GM21390 (cell line): ENCODE data around the gene NEK11.
"Not testable (repeated sequence)": the region's sequence is repeated elsewhere in the genome, so short reads cannot be mapped to it uniquely, and the experiment has no call there.

Experiments
- ATAC-seq: cut with Tn5 transposase; IDR thresholded peaks from one replicate; pipeline ENCODE4 v1.9.1; 2021; ENCODE audit not compliant: unreplicated experiment

The NEK11 gene

DNA sequence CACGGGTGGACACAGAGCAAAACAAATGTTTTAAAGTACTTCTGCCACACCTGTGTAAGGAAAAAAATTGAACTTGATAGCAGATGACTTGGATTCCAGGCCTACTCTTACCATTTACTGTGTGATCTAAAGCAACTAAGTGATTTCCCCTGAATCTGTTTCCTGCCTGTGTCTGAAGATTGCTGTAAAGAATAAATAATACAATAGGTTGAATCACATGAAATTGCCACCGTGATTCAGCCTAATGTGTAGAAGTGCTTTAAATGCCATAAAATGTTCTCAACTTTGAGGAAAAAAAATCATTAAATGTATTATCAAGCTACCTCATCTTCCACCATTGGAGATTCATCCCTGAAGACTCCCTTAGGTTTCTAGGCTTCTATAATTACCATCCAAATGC lies 327.3 kb downstream of the NEK11 start:
- ATAC-seq = no peak

DNA sequence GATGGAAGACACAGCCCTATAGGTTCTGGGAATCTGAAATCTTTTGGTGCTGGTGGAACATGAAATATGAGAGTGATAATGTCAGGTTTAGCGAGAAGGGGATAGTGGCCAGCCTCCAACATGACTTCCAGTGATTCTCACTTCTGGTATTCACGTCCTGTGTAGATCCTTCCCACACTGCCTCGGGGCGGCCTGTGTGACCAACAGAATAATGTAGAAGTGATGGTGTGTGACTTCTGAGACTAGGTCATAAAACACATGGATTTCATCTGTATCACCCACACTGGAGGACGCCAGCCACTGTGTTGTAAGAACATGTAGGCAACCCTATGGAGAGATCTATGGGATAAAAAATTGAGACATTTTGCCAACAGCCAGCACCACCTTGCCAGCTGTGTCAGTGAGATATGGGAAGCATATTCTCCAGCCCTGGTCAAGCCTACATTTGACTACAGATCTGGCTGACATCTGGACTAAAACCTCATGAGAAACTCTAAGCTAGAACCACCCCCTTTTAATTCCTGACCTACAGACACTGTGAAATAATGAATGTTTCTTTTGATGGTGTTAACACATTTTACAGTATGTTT lies 329.4 kb downstream of the NEK11 start:
- ATAC-seq = no peak

DNA sequence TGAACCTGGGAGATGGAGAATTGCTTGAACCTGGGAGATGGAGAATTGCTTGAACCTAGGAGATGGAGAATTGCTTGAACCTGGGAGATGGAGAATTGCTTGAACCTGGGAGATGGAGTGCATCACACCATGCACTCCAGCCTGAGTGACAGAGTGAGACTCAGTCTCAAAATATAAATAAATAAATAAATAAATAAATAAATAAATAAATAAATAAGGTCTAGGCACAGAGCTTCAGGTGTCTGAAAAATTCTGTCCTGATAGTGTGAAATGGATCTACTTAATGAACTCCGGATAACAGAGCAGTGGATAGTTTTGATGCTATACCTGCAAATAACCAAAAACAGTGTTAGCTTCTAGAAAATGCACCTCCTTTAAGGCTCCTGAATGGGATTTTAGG lies 330.6 kb downstream of the NEK11 start:
- ATAC-seq = no peak

DNA sequence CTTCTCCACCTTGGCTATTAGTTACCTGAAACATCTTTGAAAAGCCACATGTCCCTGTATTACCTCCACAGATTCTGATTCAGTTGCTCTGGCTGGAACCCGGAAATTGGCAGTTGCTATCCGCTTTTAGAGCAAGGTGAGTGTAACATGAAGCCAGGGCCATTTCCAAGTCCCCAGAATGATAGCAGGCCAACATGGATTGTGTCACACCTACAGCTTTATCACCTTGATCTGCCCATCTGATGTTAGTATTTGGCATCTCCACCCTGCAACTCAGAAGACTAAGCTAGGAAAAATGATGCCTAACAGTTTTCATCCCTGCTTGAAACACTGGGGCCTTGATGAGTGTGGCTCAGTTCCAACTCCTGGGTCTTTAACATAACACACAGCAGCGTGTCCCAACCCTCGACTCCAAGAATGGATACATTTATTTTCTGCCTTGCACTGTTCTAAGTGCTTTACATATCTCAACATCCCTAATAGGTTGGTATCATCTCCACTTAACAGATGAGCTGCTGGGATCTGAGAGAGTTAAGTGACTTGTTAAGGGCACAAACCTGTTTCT lies 333.6 kb downstream of the NEK11 start:
- ATAC-seq = no peak

DNA sequence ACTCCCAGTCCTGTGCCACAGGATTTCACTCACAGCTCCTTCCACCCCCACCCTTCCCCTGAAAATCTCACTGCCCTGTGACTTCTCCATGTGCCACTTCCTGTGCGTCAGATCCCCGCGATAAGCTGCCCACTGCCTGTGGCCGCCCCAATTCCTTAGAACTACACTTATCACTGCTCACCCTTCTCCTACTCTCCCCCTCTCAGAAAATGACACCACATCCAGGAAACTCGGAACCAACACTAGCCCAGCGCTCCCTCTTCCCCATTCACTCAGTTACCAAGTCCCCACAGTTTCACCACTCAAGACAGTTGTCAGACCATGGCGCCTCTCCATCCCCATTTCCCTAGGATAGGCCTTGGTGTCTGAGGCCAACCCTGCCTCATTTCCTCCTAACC lies 334.4 kb downstream of the NEK11 start:
- ATAC-seq = not testable (repeated sequence)

DNA sequence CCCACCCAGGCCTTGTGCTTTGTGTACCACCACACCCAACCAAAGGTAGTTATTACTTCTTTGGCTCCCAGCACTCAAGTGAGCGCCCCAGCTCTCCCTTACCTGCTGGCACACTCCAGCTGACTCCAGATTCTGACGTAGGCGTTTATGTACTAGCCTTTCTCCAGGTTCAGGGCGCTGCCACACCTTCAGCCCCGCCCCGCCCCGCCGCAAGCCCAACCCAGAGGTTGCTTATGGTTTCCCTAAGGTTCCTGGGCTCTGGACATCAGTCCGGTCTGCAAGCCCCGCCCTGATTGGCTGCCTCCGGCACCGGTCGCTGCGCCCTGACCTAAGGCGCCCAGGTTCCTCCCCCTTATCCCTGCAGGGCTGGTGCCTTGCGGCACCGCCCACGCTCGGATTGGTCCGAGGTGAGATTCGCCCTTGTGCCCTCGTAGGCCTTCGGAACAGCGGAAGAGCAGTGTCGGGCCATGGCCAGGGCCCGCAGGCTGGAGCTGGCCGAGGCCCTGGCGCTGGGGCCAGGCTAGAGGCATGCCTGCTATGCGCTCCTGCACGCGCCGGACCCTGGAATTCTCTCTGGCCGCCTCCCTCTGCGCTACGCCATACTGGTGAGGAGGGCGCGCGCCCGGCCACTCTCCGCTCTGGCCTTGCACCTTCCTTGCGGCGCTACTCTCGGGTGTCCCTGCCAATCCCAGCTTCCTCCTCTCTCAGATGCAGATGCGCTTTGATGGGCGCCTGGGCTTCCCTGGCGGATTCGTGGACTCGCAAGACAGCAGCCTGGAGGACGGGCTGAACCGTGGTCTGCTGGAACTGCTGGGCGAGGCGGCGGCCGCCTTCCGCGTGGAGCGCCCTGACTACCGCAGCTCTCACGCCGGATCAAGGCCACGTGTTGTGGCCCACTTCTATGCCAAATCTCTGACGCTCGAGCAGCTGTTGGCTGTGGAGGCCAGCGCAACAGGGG lies 335.1 kb downstream of the NEK11 start:
- peak; percentile 93 for ATAC-seq

DNA sequence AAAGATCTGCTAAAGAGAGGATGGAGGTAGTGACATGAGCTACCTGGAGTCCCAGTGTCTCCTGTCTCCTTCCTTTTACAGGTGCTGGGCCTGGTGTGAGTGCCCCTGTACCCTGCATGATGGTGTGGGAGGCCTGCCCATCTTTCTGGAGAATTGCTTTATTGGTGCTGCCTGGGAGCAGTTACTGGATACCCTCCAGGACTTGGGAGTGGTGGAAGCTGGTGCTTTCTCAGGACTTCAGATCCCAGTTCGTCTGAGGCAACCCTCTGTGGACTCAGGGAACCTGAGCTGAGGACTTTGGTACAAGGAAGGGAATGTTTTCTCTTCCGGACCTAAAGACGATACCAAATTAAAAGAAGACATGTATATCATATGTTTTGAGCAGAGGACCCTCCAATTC lies 336.6 kb downstream of the NEK11 start:
- no peak for ATAC-seq

DNA sequence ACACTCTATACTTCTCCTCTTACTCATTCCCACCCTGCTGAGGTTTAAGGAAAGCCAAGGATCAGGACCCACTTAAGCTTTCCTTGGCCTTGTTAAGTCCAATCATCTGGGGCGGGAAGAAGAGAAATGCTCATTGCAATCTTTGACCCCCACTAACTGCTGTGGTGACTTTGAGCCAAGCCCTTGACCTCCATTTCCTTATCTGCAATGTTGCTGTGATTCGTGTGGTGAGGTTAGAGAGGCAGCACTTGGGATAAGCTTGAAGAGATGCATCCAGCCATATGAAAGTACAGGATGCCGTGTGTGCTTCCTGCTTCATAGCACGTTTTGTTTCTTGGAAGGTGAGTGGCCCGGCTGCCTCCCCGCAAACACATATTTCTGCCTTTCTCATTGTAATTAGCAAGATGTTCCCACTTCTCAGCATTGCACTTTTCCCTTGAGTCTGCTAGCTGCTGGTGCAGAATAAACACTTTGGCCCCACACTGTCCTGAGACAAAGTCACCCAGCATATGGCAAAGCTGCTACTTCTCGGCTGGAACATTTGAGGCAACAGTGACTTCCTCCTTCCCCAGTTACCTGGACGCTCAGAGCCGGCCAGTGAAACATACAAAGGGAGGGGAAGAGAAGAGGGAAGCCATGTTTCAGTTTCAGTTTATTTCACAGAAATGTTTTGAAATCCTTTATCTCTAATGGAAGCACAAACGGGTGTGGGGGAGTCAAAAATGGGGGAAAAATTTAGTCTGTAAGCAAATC lies 344.4 kb downstream of the NEK11 start:
- ATAC-seq = no peak

DNA sequence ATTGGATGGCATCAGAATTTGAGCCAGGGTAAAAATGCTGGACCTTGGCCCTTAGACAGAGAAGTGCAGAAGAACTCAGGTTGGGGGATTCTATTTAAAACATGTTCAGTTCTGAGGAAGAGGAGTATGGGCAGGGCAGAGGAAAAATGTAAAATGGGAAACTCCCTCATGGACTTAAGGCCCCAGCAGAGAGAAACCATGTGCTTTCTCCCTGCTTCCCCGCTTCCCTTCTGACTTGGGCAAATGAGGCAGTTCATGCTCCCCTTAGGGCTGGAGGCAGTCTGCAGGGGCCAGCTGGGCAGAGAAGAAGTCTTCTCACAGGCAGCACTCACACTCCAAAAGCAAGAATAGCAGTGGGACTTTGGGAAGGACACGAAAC lies 345.0 kb downstream of the NEK11 start:
- no peak for ATAC-seq

DNA sequence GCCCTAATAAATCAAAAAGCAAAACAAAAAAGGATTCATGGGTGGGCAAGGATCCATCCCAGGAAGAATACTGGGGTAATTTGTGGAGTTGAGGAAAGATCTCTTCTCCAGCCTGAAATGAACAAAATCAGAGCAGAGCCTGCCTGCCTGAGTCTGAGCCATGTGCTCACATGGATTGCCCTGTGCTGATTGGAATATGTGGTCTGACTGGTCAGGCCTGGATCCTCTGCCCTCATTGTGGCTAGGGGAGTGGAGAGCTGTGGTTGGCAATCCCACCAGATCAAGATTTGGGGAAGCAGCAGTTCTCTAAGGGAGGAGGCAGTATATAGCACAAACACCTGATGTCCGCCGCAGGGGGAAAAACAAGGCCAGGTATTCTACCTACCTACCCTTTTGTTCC lies 348.1 kb downstream of the NEK11 start:
- no peak for ATAC-seq

DNA sequence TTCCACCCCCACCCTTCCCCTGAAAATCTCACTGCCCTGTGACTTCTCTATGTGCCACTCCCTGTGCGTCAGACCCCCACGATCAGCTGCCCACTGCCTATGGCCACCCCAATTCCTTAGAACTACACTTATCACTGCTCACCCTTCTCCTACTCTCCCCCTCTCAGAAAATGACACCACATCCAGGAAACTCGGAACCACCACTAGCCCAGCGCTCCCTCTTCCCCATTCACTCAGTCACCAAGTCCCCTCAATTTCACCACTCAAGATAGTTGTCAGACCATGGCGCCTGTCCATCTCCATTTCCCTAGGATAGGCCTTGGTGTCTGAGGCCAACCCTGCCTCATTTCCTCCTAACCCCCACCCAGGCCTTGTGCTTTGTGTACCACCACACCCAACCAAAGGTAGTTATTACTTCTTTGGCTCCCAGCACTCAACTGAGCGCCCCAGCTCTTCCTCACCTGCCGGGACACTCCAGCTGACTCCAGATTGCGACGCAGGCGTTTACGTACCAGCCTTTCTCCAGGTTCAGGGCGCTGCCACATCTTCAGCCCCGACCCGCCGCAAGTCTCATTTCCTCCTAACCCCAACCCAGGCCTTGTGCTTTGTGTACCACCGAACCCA lies 354.3 kb downstream of the NEK11 start:
- peak; percentile 15 for ATAC-seq

DNA sequence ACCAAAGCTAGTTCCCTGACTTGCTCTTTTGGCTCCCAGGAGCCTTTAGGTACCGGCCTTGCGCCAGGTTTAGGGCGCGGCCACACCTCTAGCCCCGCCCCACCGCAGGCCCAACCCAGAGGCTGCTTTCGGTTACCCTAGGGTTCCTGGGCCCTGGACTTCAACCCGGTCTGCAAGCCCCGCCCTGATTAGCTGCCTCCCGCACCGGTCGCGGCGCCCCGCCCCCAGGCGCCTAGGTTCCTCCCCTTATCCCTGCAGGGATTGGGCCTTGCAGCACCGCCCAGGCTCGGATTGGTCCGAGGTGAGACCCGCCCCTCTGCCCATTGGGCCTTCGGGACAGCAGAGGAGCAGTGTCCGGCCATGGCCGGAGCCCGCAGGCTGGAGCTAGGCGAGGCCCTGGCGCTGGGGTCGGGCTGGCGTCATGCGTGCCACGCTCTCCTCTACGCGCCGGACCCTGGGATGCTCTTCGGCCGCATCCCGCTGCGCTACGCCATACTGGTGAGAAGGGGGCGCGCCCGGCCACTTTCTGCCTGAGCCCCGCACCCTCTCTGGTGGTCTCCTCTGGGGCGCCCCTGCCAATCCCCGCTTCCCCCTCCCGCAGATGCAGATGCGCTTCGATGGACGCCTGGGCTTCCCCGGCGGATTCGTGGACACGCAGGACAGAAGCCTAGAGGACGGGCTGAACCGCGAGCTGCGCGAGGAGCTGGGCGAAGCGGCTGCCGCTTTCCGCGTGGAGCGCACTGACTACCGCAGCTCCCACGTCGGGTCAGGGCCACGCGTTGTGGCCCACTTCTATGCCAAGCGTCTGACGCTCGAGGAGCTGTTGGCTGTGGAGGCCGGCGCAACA lies 355.0 kb downstream of the NEK11 start, which contains the start of gene NUDT16:
NUDT16 (plus strand) TSS at position 330 of the 847 bp plus-strand sequence; CDS start at position 361, 31 bp downstream.
- peak; percentile 98 for ATAC-seq

DNA sequence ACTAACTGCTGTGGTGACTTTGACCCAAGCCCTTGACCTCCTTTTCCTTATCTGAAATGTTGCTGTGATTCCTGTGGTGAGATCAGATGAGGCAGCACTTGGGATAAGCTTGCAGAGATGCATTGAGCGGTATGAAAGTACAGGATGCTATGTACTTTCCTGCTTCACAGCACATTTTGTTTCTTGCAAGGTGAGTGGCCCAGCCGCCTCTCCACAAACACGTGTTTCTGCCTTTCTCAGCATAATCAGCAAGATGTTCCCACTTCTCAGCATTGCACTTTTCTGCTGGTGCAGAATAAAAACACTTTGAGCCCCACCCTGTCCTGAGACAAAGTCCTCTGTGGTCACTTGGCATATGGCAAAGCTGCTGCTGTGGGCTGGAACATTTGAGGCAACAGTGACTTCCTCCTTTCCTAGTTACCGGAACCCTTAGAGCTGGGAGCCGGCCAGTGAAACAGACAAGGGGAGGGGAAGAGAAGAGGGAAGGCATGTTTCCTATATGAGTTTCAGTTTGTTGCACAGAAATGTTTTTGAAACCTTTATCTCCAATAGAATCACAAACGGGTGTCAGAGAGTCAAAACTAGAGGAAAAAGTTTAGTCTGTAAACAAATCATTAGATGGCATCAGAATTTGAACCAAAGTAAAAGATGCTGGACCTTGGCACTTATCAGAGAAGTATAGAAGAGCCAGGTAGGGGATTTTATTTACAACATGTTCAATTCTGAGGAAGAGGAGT lies 359.9 kb downstream of the NEK11 start:
- ATAC-seq = no peak

DNA sequence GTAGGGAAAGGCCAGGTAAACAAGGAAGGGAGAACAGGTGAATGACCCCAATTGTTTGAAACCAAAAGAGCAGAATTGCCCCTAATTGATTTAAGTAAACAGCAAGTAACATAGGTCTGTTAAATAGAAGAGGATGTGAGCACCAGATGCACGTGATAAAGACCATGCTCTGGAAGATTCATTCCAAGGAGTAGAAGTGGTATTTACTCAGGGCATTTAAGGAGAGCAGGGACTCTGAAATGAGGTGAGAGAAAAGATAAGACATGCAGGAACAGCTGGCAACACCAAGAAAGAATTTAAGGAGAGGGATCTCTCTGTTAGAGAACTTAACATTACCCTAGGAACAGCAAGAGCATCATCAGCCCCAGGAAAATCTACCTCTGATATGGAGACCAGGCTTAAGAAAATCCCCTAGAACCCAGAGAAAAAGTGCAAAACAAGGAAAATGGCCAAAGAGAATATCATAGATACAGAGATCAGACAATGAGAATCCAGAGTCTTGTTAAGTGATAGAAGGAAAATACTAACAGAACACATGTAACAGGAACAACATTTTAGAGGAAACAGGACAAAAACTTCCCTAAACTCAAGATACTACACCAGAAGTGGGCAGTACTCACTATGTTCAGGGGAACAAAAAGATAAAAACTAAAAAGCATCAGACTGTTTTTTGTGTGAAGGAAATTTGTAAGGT lies 361.3 kb downstream of the NEK11 start:
- ATAC-seq = no peak

DNA sequence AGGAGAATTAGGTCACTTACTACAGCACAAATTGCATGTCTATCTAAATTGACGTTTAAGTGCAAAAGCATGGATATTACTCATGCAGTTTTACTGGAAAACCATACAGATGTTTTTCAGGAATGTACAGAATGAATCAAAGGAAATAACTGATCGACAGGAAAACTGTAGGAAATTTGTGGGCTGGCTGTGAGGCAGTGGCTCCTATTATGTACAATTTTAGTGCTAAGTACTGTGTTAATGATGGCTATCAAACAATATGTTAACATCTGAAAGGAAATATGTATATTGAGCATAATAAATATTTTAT lies 361.8 kb downstream of the NEK11 start:
- ATAC-seq = no peak

DNA sequence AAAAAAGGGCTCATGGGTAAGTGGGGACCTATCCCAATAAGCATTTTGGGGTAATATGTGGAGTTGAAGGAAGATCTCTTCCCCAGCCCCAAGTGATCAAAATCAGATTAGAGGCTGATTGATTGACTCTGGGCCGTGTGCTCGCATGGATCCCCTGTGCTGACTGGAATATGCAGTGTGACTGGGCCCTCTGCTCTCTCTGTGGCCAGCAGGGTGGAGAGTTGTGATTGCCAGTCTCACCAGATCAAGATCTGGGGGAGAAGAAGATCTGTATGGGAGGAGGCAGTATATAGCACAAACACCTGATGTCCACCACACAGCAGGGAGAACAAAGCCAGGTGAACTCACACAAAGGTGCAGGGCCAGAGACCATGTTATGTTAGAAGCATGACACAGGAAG lies 363.7 kb downstream of the NEK11 start:
- no peak for ATAC-seq

DNA sequence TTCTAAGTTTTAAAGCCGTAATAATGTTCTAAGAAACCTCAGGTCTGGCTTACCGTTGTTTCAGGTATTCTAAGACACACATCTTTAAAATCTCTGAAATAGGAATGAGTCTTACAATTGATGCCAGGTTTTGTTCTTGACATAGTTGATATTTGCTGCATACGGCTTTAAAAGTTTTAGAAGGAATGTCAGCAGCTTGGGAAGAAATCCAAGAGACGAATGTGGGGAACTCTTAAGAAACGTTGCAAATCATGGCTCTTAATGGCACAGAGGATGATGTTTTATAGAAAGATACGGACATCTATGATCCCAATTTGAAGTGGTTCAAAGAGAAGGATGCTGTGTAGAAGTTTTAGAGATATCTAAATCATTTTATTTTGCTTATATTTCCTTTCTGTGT lies 366.4 kb downstream of the NEK11 start:
- no peak for ATAC-seq

DNA sequence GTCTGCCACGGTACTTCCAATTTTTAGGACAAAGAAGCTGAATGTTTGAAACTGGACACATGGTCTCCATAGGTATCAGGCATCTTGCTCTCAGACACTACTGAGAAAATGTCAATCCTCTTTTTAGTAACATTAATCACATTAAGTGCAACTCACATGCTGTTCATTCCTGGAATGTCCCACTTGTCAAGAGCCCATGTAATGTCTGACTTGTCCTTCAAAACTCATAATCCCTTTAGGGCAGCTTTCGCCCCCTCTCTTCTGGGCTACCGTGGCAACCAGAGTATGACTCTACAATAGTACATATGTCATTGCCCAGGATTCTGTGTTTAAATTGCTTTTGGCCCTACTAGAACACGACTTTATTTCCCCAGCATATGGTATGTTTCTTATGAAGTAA lies 367.2 kb downstream of the NEK11 start:
- no peak for ATAC-seq

DNA sequence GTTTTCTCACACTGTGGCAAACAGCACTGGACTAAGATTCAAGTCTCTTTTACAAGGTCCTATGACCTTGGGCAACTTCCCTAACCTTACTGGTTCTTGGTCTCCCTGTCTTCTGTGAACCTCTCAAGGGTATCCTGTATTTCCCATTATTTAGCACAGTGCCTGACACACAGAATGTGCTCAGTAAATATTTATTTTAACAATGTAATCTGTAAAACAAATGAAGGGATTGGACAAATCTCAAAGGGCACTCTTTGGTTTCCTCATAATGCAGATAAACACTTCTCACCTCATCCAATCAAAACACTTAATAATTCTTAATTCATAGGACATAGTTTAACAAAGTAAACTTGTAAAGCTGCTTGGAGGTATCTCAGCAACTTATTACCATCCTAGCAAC lies 367.7 kb downstream of the NEK11 start:
- no peak for ATAC-seq
